GM19397 (cell line): ENCODE measurements around the gene APP.

ENCODE experiments used
- ATAC-seq: cut with Tn5 transposase; IDR thresholded peaks from one replicate; pipeline ENCODE4 v1.9.1; 2021; ENCODE audit warnings: mild to moderate bottlenecking, moderate library complexity; ENCODE audit not compliant: unreplicated experiment

The APP gene

DNA sequence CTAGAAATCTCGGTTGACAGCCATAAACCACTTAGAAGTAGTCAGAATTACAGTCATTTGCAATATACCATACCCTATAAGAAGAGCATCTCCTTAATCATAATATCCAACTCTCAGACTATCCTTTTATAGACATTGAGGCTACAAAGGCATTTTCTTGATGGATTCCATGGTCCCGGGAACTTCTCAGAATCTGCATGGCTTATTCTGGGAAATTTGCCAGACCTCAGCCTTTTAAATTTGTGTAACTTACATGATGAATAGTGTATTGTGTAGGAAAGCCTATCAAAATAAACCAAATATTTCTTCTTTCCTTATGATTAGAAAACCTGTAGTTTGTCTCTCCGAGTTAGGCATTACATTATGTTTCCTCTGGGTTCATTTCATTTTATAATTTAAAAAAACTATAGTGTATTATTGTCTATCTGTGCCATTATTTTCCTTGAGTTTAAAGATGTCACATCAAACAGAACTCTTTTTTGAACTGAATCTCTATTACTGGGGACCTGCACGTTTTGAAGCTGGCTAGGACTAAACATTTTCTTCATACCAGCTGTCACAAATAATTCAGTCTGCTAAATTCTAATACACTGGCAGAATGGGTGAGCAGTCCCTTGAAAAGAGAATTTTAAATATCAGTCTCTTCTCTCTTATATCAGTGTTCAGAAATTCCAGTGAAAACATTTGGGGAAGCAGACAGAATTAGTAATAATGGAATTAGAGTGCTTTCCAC is 332.9 kb downstream of the APP start:
- ATAC-seq, result no peak

- no peak for ATAC-seq
Observed at GRCh38 chr21:25836396-25836795, 334.2 kb downstream of the APP start.

GRCh38 chr21:25834381-25834780 is 336.2 kb downstream of the APP start:
- ATAC-seq, result no peak

DNA sequence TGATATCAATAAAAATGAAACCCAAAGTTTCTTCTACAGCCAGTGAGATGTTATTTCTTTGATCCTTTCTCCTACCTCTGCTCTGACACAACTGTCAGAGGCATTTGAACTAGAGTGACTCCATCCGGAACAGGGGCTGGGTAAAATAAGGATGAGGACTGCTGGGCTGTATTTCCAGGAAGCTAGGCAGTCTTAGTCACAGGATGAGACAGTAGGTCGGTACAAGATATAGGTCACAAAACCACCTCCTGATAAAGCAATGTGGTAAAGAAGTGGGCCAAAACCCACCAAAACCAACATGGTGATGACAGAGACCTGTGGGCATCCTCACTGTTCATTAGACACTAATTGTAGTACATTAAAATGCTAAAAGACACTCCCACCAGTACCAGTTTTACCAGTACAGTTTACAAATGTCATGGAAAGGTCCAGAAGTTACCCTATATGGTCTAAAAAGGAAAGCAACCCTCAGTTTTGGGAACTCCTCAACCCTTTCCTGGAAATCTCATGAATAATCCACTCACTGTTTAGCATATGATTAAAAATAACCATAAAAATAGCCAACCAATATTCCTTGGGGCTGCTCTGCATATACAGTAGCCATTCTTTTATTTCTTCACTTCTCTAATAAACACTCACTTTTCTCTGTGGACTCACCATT is 339.1 kb downstream of the APP start:
- no peak for ATAC-seq
